Mesenchymal stem cell (in vitro differentiated cells and primary cell): Measurements from ENCODE around the gene PARP14.
"Not testable (repeated sequence)": the region's sequence is repeated elsewhere in the genome, so short reads cannot be mapped to it uniquely, and the experiment has no call there.

Experiments
- DNase-seq: peaks from one replicate; pipeline ENCODE4 v3.0.0-alpha.2; 2013
- H2AFZ ChIP-seq: one replicate; pipeline ENCODE4 v1.6.1; 2013; ENCODE audit warnings: low read depth, mild to moderate bottlenecking, control low read depth, inconsistent platforms, low read length, moderate library complexity
- H2AK5ac ChIP-seq: 2 replicates; pipeline ENCODE4 v1.6.1; 2013; ENCODE audit warnings: low read length, moderate library complexity, mild to moderate bottlenecking, inconsistent platforms; ENCODE audit not compliant: severe bottlenecking
- H2BK120ac ChIP-seq: one replicate; pipeline ENCODE4 v1.6.1; 2013; ENCODE audit warnings: low read depth, mild to moderate bottlenecking, inconsistent platforms, low read length, moderate library complexity
- H2BK12ac ChIP-seq, 2 experiments: one replicate each; pipeline ENCODE4 v1.6.1; 2013; ENCODE audit warnings: inconsistent platforms in 2 of 2, low read length in 2 of 2, mild to moderate bottlenecking in 2 of 2, moderate library complexity in 2 of 2, control low read depth in 1 of 2
- H2BK15ac ChIP-seq: one replicate; pipeline ENCODE4 v1.6.1; 2013; ENCODE audit warnings: mild to moderate bottlenecking, low read depth, inconsistent platforms; ENCODE audit not compliant: poor library complexity, severe bottlenecking
- H2BK5ac ChIP-seq: 2 replicates; pipeline ENCODE4 v1.6.1; 2013; ENCODE audit warnings: low read depth, mild to moderate bottlenecking, low read length, control low read depth, inconsistent platforms; ENCODE audit not compliant: poor library complexity, severe bottlenecking
- H3K14ac ChIP-seq, 2 experiments: one replicate each; pipeline ENCODE4 v1.6.1; 2013; ENCODE audit warnings: inconsistent platforms in 2 of 2, low read length in 2 of 2, control low read depth in 1 of 2, mild to moderate bottlenecking in 1 of 2, moderate library complexity in 1 of 2
- H3K18ac ChIP-seq, 2 experiments: one replicate each; pipeline ENCODE4 v1.6.1; 2013; ENCODE audit warnings: inconsistent platforms in 2 of 2, low read length in 2 of 2, control low read depth in 1 of 2, low read depth in 1 of 2, mild to moderate bottlenecking in 1 of 2
- H3K23ac ChIP-seq, 2 experiments: one replicate each; pipeline ENCODE4 v1.6.1; 2013; ENCODE audit warnings: inconsistent platforms in 2 of 2, low read length in 2 of 2, mild to moderate bottlenecking in 2 of 2, moderate library complexity in 2 of 2, control low read depth in 1 of 2
- H3K27ac ChIP-seq: 2 replicates; pipeline ENCODE4 v1.5.1; 2013; ENCODE audit warnings: mild to moderate bottlenecking, moderate library complexity, low read length, control low read depth, inconsistent platforms; ENCODE audit not compliant: poor library complexity, severe bottlenecking
- H3K27me3 ChIP-seq, 2 experiments: 2 replicates each; pipeline versions ENCODE4 v1.6.1 to v1.7.0; 2013; ENCODE audit warnings: low read length in 2 of 2, mild to moderate bottlenecking in 2 of 2, moderate library complexity in 2 of 2, control low read depth in 1 of 2, inconsistent platforms in 1 of 2; ENCODE audit not compliant: control insufficient read depth in 1 of 2, insufficient read depth in 1 of 2
- H3K36me3 ChIP-seq, 2 experiments: 2 replicates each; pipeline versions ENCODE4 v1.6.1 to v1.7.0; 2013; ENCODE audit warnings: low read length in 2 of 2, control low read depth in 1 of 2, inconsistent platforms in 1 of 2, low read depth in 1 of 2, mild to moderate bottlenecking in 1 of 2; ENCODE audit not compliant: insufficient read depth in 2 of 2, control insufficient read depth in 1 of 2
- H3K4ac ChIP-seq, 2 experiments: one replicate each; pipeline ENCODE4 v1.6.1; 2013; ENCODE audit warnings: inconsistent platforms in 2 of 2, low read length in 2 of 2, mild to moderate bottlenecking in 2 of 2, moderate library complexity in 2 of 2, control low read depth in 1 of 2, low read depth in 1 of 2
- H3K4me1 ChIP-seq: 2 replicates; pipeline ENCODE4 v1.6.1; 2013; ENCODE audit warnings: low read depth, low read length, control low read depth; ENCODE audit not compliant: control insufficient read depth, insufficient read depth
- H3K4me2 ChIP-seq: 2 replicates; pipeline ENCODE4 v1.6.1; 2013; ENCODE audit warnings: low read length, mild to moderate bottlenecking, inconsistent platforms; ENCODE audit not compliant: poor library complexity, severe bottlenecking
- H3K4me3 ChIP-seq, 2 experiments: 2 replicates each; pipeline versions ENCODE4 v1.5.1 to v1.7.0; 2013; ENCODE audit warnings: low read length in 2 of 2, mild to moderate bottlenecking in 2 of 2, control low read depth in 1 of 2, low read depth in 1 of 2; ENCODE audit not compliant: insufficient read depth in 1 of 2
- H3K79me1 ChIP-seq: replicated peaks from 2 replicates; pipeline ENCODE4 v1.6.1; 2013; ENCODE audit warnings: mild to moderate bottlenecking, control low read depth, low read length, inconsistent platforms; ENCODE audit not compliant: poor library complexity, severe bottlenecking
- H3K9ac ChIP-seq: 2 replicates; pipeline ENCODE4 v1.7.0; 2013; ENCODE audit warnings: mild to moderate bottlenecking, low read length, moderate library complexity
- H3K9me3 ChIP-seq: 2 replicates; pipeline ENCODE4 v1.7.0; 2013; ENCODE audit warnings: mild to moderate bottlenecking, low read length; ENCODE audit not compliant: control insufficient read depth
- H4K8ac ChIP-seq: one replicate; pipeline ENCODE4 v1.6.1; 2013; ENCODE audit warnings: inconsistent platforms, mild to moderate bottlenecking, low read length, moderate library complexity
- H4K91ac ChIP-seq: one replicate; pipeline ENCODE4 v1.6.1; 2013; ENCODE audit warnings: mild to moderate bottlenecking, low read length, inconsistent platforms
- WGBS: methylation state at CpG from one replicate; pipeline ENCODE4 v1.1.7; 2013; ENCODE audit warnings: mixed read lengths; 5-methylcytosine and 5-hydroxymethylcytosine counted together

PARP14 gene

GRCh38 chr3:122658336-122658735 lies 22.3 kb upstream of the PARP14 start:
- not testable (repeated sequence) for H3K27me3 ChIP-seq, H3K79me1 ChIP-seq, H3K14ac ChIP-seq, H3K4me1 ChIP-seq, H3K4ac ChIP-seq, H2AK5ac ChIP-seq, DNase-seq, H2BK120ac ChIP-seq, H3K27ac ChIP-seq, H3K4me3 ChIP-seq, H3K36me3 ChIP-seq, H2BK5ac ChIP-seq, H3K9ac ChIP-seq, H3K9me3 ChIP-seq, H3K4me2 ChIP-seq, H2AFZ ChIP-seq, H4K8ac ChIP-seq, H4K91ac ChIP-seq, H3K18ac ChIP-seq, H2BK12ac ChIP-seq, H3K23ac ChIP-seq, H2BK15ac ChIP-seq
- WGBS: 90% methylated on average over 2 of the region's 4 CpGs

- Histone ChIP-seq H3K23ac (no peak overlapping the region), H3K4me3 (no peak overlapping the region), H3K4ac (no peak overlapping the region), H2BK12ac (no peak overlapping the region), H3K18ac (no peak overlapping the region), H3K27me3 (no peaks in the 10 kb centered on the region), H3K14ac (peak overlapping the region in 1 of 2 experiments; percentile 53), H3K4me1 (no peaks in the 10 kb centered on the region), H2AFZ (no peak overlapping the region), H4K91ac (no peak overlapping the region), H2BK15ac (no peak overlapping the region), H3K9ac (no peak overlapping the region), H3K9me3 (no peaks in the 10 kb centered on the region), H4K8ac (no peak overlapping the region), H3K79me1 (no peaks in the 10 kb centered on the region), H3K27ac (no peak overlapping the region), H3K36me3 (no peaks in the 10 kb centered on the region), H2AK5ac (no peak overlapping the region), H2BK120ac (no peak overlapping the region), H3K4me2 (no peak overlapping the region), H2BK5ac (no peak overlapping the region)
- no peak for DNase-seq
- 63% methylated on average over 10 of the region's 14 CpGs for WGBS
Measured at GRCh38 chr3:122660297-122660974, 20.2 kb upstream of the PARP14 start.

DNA sequence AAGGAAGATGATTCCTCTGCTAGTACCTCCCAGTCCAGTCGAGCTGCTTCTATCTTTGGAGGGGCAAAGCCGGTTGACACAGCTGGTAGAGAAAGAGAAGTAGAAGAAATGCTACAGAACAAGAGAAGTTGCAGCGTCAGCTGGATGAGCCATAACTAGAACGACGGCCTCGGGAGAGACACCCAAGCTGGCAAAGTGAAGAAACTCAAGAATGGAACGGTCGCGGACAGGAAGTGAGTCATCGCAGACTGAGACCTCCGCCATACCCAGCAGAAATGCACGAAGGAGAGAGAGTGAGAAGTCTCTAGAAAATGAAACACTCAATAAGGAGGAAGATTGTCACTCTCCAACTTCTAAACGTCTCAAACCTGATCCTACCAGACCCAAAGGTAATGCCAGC lies 19.0 kb upstream of the PARP14 start:
- H3K4me1 ChIP-seq: no peaks in the 10 kb centered on the region
- no peak overlapping the region for H2BK120ac ChIP-seq
- no peak overlapping the region for H2AFZ ChIP-seq
- no peak overlapping the region for H2AK5ac ChIP-seq
- no peak overlapping the region for H4K91ac ChIP-seq
- no peak overlapping the region for H3K14ac ChIP-seq
- no peak overlapping the region for H3K4me2 ChIP-seq
- H2BK15ac ChIP-seq: no peak overlapping the region
- no peaks in the 10 kb centered on the region for H3K36me3 ChIP-seq
- no peak overlapping the region for H3K4me3 ChIP-seq
- no peak for DNase-seq
- H3K9me3 ChIP-seq: no peaks in the 10 kb centered on the region
- H2BK12ac ChIP-seq: no peak overlapping the region
- H3K27me3 ChIP-seq: no peaks in the 10 kb centered on the region
- no peak overlapping the region for H3K27ac ChIP-seq
- no peak overlapping the region for H4K8ac ChIP-seq
- H2BK5ac ChIP-seq: no peak overlapping the region
- no peak overlapping the region for H3K4ac ChIP-seq
- H3K18ac ChIP-seq: no peak overlapping the region
- H3K9ac ChIP-seq: no peak overlapping the region
- 80% methylated on average over 7 of the region's 13 CpGs for WGBS
- H3K79me1 ChIP-seq: no peaks in the 10 kb centered on the region
- no peak overlapping the region for H3K23ac ChIP-seq

GRCh38 chr3:122662505-122662904 lies 18.1 kb upstream of the PARP14 start:
- H2AFZ ChIP-seq: no peak overlapping the region
- no peak overlapping the region for H3K14ac ChIP-seq
- no peak overlapping the region for H3K4me2 ChIP-seq
- H3K9ac ChIP-seq: no peak overlapping the region
- no peak overlapping the region for H4K8ac ChIP-seq
- no peak overlapping the region for H3K4ac ChIP-seq
- DNase-seq: no peak
- no peak overlapping the region for H2BK5ac ChIP-seq
- 87% methylated on average over 2 of the region's 2 CpGs for WGBS
- no peak overlapping the region for H4K91ac ChIP-seq
- H2BK15ac ChIP-seq: no peak overlapping the region
- H3K27me3 ChIP-seq: no peaks in the 10 kb centered on the region
- no peak overlapping the region for H2BK12ac ChIP-seq
- no peak overlapping the region for H2AK5ac ChIP-seq
- no peaks in the 10 kb centered on the region for H3K79me1 ChIP-seq
- H3K36me3 ChIP-seq: no peaks in the 10 kb centered on the region
- H3K9me3 ChIP-seq: no peaks in the 10 kb centered on the region
- no peaks in the 10 kb centered on the region for H3K4me1 ChIP-seq
- no peak overlapping the region for H3K23ac ChIP-seq
- no peak overlapping the region for H2BK120ac ChIP-seq
- H3K4me3 ChIP-seq: no peak overlapping the region
- no peak overlapping the region for H3K18ac ChIP-seq
- H3K27ac ChIP-seq: no peak overlapping the region
